Mammary epithelial cell (primary cell): ENCODE data around the gene CTIF.
"Not testable (repeated sequence)": the region's sequence is repeated elsewhere in the genome, so short reads cannot be mapped to it uniquely, and the experiment has no call there.

ENCODE experiments used
- EZH2 ChIP-seq: IDR thresholded peaks from 2 replicates; pipeline ENCODE4 v1.6.1; 2012; ENCODE audit warnings: low read length, inconsistent platforms, borderline replicate concordance
- TF ChIP-seq, protein P1 (sequence below), 2 donors: IDR thresholded peaks in 1 of 2; conservative IDR thresholded peaks in 1 of 2; 2 replicates each; pipeline ENCODE4 v1.5.1; 2011 to 2012; ENCODE audit warnings: inconsistent platforms in 2 of 2, low read length in 2 of 2, mild to moderate bottlenecking in 2 of 2, control low read depth in 1 of 2, low read depth in 1 of 2; ENCODE audit not compliant: insufficient read depth in 1 of 2; ENCODE audit errors: extremely low read depth in 1 of 2

DNA sequence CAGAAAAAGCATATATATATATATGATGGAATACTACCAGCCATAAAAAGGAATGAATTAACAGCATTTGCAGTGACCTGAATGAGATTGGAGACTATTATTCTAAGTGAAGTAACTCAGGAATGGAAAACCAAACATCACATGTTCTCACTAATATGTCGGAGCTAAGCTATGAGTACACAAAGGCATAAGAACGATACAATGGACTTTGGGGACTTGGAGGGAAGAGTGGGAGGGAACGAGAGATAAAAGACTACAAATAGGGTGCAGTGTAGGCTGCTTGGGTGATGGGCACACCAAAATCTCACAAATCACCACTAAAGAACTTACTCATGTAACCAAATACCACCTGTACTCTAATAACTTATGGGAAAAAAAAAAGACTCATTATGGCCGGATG is 26.3 kb upstream of the CTIF start:
- TF ChIP-seq, protein P1, sequence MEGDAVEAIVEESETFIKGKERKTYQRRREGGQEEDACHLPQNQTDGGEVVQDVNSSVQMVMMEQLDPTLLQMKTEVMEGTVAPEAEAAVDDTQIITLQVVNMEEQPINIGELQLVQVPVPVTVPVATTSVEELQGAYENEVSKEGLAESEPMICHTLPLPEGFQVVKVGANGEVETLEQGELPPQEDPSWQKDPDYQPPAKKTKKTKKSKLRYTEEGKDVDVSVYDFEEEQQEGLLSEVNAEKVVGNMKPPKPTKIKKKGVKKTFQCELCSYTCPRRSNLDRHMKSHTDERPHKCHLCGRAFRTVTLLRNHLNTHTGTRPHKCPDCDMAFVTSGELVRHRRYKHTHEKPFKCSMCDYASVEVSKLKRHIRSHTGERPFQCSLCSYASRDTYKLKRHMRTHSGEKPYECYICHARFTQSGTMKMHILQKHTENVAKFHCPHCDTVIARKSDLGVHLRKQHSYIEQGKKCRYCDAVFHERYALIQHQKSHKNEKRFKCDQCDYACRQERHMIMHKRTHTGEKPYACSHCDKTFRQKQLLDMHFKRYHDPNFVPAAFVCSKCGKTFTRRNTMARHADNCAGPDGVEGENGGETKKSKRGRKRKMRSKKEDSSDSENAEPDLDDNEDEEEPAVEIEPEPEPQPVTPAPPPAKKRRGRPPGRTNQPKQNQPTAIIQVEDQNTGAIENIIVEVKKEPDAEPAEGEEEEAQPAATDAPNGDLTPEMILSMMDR (conservative IDR thresholded peaks at IDR 0.05 in 1 of 2, IDR thresholded peaks at IDR 0.05 in 1 of 2; ENCODE audit: extremely low read depth in 1 of 2, insufficient read depth in 1 of 2, low read depth in 1 of 2, low read length in 2 of 2), result not testable (repeated sequence)
- TF ChIP-seq EZH2, result not testable (repeated sequence)
